ENCODE data around the gene CENPP.

Gene CENPP

DNA sequence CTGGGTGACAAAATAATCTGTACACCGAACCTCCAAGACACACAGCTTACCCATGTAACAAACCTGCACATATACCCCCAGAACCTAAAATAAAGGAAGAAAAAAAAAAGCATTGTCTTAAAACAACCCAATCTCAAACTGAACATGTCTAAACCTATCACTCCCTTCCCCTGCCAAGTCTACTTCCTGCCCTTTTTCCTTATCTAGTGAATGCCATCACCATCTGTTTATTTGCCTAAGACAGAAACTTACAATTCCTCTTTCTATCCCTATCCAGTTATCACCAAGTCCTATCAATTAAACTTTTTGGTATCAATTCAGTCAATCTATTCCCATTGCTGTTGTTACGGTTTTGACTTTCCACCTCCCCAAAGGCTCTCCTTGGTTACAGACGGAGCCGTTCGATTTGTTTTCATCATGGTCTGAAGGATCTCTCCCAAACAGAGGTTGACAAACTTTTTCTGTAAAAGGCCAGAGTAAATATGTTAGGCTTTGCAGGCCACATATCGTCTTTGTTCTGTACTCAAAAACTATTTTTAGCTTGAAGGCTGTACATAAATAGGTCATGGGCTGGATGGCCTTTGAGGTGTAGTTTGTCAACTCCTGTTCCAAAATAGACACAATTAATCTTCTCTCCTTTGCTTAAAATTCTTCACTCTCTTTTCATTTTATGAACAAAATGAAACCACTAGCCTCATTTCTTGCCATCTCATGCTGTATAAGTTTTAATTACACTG, 12.7 kb upstream of the CENPP start:
- in situ Hi-C loops (cut with MboI; ENCODE audit: low sequenced_read_pairs) = no loop called here

DNA sequence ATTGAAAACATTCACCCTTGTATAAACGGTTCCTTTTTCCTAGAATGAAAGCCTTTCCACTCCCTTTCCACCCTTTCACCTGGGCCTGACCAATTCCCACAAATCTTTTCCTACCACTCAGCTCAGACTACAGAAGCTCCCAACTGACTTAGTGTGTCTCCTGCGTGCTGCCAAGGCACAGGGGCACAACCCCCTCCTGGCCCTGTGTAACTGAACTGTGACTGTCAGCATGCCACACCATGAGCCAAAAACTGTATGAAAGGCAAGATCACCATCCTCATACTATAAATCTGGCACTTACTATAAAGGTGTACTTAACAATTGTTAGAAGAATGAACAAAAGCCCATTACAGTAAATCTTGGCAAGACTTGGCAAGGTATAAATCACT, 12.1 kb upstream of the CENPP start:
- in situ Hi-C loops (cut with MboI; ENCODE audit: low sequenced_read_pairs) = no loop called here

DNA sequence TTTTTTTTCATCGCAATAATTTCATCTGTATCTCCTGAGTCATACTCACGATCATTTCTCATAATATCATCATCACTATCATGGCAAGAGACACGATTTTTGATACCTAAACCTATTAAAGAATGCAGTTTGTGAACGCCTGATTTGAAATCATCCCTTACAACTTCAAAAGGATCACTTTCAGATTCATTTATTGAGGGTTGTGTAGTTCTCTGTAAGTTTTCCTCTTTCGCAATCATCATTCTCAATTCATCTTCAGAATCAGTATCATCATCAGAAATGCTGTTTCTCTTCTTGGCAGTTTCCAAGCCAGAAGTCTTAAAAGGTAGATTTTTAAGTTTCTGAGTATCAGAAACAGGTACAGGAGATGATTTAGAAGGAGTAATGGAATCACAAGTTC, 10.3 kb upstream of the CENPP start:
- in situ Hi-C loops (cut with MboI; ENCODE audit: low sequenced_read_pairs) = no loop called here

DNA sequence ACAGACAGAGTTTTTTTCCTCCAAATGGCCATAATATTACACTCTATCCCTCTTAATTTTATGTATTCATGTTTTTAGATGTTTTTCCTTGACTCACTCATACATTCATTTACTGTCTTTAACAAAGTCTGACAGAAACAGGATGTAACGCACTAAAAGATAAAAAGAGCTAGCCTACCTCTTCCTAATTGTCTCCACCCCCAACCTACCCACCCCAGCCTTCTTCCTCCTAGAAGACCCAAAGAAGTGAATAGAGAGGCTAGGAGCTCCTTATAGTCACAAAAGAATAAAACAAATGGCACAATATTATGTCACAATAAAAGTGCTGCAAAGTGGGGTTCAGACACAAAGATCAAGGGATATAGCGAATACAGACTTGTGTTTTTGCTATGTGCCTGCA, 1.3 kb upstream of the CENPP start:
- in situ Hi-C loops (cut with MboI; ENCODE audit: low sequenced_read_pairs) = no loop called here

DNA sequence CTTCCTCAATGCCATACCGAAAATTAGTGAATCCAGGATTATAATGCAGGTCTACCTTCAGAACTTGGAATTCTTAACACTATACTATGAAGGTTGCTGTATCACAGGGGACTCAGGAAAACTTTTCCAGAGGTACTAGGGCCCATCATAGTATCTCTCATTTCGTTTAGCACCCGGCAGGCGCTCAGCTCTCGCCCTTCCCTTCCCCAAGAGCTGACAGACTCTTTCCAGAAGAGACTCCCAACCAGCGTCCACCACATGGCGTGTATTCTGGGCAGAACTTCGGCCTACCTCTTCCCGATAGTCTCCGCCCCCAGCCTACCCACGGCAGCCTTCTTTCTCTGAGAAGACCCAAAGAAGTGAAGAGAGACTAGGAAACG, 874 bp upstream of the CENPP start:
- in situ Hi-C loops (cut with MboI; ENCODE audit: low sequenced_read_pairs) = no loop called here

DNA sequence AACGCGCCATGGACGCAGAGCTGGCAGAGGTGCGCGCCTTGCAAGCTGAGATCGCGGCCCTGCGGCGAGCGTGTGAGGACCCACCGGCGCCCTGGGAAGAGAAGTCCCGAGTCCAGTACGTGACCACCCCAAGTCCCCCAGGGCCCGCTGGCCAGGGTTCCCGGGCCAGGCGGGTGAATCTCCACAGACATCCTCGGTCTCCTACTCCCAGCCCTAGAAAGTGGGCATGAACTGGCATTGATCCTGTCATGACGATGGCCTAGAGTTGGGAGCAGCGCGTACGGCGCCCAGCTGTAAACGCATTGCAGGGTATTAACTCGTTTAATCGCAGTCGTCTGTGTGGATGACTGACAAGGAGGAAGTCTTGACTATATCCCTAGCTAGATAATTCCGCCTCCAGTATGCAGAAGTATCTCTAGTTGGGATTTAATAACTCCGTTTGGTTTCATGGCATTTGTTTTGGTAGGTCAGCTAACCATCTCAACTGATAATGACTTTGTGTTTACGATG, 293 bp downstream of the CENPP start:
- in situ Hi-C loops (cut with MboI; ENCODE audit: low sequenced_read_pairs) = no loop called here

DNA sequence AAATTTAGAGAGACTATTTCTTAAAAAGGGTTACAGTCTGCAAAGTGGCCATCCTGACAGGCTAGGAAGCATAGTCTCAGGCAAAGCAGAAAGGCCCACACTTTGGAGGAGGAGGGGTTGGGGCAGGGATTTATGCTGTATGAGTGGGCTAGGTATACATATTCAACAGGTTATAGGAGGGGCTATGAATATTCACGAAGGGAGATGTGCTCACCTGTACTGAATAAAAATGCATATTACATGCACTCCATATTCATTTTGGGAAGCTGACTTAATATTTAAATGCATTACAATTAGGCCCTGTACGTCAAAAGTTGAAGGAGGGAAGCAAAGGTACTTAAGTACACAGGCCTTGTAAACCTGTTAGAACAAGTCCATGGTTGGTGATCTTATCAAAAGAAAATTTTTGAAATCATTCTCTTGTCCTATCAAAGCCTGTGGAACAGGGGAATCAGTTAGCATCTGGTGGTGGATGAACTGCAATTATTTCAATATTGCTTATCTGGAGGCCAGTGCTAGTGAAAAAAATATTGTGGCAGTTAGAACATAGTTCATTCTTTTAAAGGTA, 1.6 kb downstream of the CENPP start:
- in situ Hi-C loops (cut with MboI; ENCODE audit: low sequenced_read_pairs) = no loop called here

DNA sequence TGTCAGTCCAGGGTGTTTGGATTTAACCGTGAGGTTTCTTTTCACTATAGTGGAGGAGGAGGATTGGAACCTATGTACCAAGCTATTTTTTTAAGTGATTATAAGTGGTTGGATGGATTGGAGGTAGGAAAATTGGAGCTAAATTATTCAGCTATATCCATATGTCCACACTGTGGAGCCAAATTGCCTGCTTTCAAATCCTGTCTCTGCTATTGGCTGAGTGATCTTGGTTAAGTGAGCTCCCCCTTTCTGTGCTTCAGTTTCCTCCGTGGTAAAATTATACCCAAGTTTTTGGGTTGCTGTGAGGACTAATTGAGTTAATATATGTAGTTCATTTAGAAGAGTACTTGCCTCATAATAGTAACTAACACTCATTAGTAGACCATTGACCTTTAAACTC, 2.5 kb downstream of the CENPP start:
- in situ Hi-C loops (cut with MboI; ENCODE audit: low sequenced_read_pairs) = no loop called here

DNA sequence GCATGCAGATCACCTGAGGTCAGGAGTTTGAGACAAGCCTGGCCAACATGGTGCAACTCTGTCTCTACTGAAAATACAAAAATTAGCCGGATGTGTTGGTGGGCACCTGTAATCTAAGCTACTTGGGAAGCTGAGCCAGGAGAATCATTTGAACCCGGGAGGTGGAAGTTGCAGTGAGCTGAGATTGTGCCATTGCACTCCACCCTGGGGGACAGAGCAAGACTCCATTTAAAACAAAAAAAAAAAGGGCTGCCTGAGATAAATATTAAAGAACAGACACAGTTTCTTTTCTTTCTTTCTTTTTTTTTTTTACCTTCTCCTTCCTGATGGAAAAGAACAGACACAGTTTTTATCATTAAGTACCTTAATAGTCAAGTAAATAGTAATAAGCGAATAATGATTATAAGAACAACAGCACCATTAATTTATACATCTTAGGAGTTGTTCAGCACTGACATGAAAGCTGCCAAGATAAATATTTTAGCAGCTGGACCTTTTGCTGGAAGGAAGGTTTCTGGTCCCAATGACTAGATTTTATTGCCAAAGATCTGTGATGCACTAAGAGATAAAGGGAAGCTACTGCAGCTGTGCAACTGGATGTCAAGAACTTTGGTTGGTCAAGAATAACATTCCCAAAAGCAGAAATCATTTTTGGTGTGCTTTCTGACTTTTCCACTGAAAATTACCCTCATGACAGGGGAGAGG, 7.0 kb downstream of the CENPP start:
- in situ Hi-C loops (cut with MboI; ENCODE audit: low sequenced_read_pairs) = no loop called here

DNA sequence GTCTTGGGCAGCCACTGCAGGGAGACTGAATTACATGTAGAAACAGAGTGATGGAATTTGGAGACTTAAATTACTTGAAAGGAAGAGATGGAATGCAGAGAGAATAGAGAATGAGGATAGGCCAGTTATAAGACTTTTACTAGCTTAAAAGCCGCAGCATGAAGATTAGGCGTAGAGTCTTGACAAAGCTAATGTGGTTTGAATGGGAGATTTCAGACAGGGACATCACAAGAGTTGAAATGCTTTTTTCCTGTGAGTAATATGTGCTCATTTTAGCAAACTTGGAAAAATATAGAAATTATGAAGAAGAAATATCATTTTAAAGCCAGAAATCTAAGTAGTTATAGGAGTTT, 7.5 kb downstream of the CENPP start:
- in situ Hi-C loops (cut with MboI; ENCODE audit: low sequenced_read_pairs) = no loop called here

DNA sequence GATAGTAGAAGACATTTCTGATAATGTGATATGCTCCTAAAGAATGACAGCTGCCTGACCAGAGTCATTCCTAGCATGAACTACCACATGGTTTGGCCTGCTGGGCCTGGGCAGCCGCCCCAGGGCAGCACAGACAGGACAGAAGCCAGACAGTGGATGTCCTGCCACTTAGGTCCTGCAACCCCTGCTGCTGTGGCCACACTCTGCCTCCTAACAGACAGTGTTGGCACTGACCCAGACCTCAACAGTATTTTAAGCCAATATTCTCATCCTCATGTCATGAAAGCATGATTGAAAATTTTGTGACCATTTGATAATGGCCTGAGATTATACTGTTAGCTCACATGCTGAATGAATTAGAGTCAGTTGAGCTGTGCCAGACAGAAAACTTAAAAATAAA, 15.8 kb downstream of the CENPP start:
- in situ Hi-C loops (cut with MboI; ENCODE audit: low sequenced_read_pairs) = no loop called here

DNA sequence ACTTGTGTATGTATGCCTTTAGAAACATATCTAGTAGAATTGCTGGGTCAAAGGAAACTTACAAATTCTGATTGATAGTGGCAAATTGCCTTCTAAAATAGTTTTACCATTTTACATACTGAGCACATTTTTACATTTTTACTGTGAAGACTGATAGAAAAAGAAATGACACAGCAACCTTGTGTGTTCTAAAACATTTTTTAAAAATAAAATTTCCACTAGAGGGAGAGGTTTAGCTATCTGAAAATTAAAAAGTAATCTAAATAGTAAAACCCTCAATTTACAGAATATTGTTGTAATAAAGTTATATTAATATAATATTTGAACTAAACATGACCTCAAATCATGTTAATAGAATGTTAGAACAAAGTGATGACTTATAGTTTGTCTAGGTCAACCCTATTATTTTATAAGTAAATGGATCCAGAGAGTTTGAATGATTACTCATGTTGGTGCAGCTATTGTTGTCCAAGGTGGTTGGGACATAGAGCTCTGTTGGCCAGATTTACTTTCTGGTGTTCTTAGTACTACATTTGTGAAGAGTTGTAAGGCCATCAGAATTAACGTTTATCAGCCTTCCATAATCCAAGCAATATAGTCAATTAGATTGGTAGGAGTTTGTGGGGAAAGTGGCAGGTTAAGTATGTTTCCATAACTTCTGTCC, 17.2 kb downstream of the CENPP start:
- in situ Hi-C loops (cut with MboI; ENCODE audit: low sequenced_read_pairs) = no loop called here

DNA sequence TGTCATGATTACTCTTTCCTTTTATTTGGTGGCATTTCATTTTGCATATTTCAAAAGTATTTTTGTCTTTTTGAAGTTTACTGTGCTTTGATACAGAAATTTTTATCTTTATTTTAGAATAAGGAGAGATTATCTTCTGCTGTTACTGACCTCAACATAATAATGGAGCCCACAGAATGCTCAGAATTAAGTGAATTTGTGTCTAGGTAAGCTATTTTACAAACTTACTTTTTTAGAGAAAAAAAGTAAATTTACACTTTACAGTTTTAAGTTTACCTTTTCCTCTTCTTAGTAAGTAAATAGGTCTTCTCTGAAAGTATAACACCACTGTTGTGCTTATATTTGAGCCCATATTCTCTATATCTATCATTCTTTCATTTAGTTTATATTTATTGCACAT, 19.8 kb downstream of the CENPP start:
- in situ Hi-C loops (cut with MboI; ENCODE audit: low sequenced_read_pairs) = no loop called here

DNA sequence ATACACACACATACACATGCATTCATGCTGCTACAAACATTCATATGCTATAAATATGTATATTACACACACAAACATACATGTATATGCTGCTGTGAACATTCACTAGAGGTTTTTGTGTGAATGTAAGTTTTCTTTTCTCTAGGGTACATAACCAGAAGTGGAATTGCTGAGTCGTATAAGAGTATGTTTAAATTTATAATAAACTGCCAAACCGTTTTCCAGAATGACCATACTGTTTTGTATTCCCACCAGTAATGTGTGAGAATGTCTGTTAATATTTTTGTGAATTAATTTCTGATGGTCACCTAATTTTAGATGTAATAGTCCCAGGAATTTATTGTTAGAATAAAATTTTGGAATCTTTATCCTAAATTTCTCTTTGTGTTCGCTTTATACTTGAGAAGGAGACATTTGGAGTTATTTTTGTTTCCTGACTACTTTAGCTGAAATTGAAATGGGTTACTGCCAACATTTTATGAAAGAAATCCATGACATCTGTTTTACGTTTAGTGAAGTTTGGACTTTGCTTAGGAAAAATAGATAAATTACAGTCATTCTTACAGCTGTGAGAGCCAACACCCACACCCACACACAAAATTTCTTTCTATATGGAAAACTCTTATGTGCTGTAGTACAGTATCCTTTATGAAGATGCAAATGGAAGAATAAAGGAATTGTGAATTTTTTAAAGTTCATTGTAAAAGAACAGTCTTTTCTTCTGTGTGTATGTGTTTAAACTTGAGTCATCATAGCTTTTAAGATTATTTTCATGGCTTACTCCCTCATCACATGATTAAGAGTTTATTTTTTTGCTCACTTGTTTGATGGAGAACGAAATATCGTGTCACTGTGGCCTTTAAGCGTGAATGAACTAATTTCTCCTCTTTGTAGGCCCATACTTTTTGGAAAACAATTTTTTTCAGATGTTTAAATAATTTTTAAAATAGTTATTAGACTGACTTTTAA, 24.3 kb downstream of the CENPP start:
- in situ Hi-C loops (cut with MboI; ENCODE audit: low sequenced_read_pairs) = no loop called here

DNA sequence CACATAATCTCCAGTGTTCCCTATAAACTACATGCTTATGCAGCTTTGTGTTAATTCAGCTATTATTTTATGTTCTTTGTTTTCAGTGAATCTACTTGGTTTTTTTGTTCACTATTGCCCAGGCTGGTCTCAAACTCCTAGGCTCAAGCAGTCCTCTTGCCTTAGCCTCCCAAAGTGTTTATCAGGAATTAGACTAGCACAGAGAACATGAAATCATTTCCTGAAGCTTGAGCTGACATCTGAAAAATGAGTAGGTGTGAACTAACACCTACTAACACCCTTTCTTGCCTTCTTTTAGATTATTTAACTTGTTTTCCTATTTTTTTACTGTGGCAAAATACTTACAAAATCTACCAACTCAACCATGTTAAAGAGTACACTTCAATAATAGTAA, 25.0 kb downstream of the CENPP start:
- in situ Hi-C loops (cut with MboI; ENCODE audit: low sequenced_read_pairs) = no loop called here

DNA sequence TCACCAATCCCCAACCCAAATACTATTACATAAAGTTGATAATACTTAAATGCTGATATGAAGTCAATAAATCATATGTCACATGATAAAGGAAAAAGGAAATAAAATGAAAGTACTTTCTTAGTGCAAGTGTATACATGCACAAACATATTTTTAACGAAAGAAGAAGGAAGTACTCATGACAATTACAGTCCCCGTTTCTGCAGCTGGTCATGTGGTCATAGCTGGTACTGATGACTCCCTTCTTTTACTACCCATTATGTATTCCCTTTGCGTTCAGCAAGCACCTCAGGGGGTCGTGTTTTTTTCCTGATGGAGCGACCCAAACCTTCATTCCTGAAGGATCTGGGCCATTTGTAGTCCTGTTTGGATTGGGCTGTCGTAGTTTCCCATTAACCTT, 27.3 kb downstream of the CENPP start:
- in situ Hi-C loops (cut with MboI; ENCODE audit: low sequenced_read_pairs) = no loop called here

DNA sequence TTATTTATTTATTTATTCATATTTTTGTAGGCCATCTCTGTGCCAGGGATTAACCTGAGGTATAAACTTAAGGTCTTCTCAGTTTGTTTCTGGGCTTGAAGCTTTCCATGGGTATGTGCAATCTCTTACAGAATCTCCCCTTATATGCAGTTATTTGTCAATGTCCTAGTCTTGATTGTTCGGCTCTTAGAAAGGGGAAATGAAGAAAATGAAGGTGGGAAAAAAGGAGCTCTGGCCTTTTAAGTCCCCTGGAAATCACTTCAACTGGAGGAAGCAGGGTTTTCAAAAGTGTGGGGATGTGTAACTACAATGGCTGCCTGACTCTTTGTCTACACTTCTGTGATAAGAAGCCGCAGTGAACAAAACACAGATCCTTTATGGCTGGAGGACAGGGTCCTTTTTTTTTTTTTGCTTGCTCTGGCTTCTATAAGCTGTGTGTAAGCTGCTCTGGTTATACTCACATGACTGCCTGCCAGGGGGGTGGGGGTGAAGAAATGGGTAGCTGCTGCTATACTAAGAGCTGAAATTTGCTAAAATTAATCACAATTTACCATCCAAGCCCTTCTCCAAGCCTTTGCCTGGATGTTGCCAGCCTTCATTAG, 33.7 kb downstream of the CENPP start:
- in situ Hi-C loops (cut with MboI; ENCODE audit: low sequenced_read_pairs) = no loop called here

DNA sequence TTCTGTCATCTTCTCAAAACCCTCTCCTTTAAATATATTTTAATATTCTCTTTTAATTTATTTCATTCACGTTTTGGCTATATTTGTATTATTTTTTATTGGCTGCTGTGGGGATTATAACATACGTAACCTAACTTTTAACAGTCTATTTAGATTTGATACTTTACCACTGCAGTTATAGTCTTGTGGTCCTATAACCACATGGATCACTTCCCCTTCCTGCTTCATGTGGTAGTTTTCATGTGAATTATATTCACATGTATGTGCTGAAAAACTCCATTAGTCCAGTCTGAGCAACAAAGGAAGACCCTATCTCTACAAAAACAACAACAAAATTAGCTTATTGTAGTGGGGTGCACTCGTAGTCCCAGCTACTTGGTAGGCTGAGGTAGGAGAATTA, 34.3 kb downstream of the CENPP start:
- in situ Hi-C loops (cut with MboI; ENCODE audit: low sequenced_read_pairs) = no loop called here

DNA sequence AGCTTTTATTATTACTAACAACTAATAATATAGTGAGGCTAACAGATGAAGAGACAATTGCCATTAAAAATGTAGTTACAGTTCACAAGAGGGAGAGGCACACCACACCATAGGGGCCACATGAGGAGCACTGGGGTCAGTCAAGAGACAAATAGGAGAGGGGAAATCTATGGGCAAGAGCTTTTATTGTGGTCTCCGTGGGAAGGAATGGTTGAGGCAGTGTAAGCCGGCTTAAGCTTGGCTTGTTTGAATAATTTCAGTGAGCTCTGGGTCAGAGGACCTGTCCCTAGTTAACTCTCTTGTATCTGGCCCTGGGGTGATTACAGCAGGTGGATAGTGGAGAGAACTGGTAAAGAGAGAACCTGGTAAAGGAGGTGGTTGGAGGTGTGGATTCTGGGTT, 43.3 kb downstream of the CENPP start:
- in situ Hi-C loops (cut with MboI; ENCODE audit: low sequenced_read_pairs) = no loop called here

DNA sequence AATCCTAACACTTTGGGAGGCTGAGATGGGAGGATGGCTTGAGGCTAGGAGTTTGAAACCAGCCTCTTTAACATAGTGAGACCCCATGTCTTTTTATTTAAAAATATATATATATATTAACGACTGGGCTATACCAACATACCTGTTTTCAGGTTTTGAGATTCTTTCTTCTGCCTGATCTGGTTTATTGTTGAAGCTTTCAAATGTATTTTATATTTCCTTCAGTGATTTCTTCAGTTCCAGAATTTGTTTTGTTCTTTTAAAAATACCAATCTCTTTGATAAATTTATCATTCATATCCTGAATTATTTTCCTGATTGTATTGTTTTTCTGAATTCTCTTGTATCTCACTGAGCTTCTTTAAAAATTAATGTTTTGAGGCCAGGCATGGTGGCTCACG, 47.4 kb downstream of the CENPP start:
- in situ Hi-C loops (cut with MboI; ENCODE audit: low sequenced_read_pairs) = no loop called here
